ENCODE results near the gene ERI3.

GRCh38 chr1:44273560-44274350 is 81.3 kb downstream of the ERI3 start:
- TF ChIP-seq TAF1 (IDR thresholded peaks at IDR 0.05; ENCODE audit: low read depth) (no peak), EZH2 (IDR thresholded peaks at IDR 0.05; ENCODE audit: borderline replicate concordance, insufficient read depth, low read length, poor library complexity, severe bottlenecking) (no peak), SMC3 (conservative IDR thresholded peaks at IDR 0.05; ENCODE audit: poor library complexity) (no peak), EP300 (conservative IDR thresholded peaks at IDR 0.05; ENCODE audit: poor library complexity, severe bottlenecking) (no peak), POLR2AphosphoS5 (IDR thresholded peaks at IDR 0.05) (no peak), RAD21 (conservative IDR thresholded peaks at IDR 0.05) (no peak)
- TF ChIP-seq, protein P1, sequence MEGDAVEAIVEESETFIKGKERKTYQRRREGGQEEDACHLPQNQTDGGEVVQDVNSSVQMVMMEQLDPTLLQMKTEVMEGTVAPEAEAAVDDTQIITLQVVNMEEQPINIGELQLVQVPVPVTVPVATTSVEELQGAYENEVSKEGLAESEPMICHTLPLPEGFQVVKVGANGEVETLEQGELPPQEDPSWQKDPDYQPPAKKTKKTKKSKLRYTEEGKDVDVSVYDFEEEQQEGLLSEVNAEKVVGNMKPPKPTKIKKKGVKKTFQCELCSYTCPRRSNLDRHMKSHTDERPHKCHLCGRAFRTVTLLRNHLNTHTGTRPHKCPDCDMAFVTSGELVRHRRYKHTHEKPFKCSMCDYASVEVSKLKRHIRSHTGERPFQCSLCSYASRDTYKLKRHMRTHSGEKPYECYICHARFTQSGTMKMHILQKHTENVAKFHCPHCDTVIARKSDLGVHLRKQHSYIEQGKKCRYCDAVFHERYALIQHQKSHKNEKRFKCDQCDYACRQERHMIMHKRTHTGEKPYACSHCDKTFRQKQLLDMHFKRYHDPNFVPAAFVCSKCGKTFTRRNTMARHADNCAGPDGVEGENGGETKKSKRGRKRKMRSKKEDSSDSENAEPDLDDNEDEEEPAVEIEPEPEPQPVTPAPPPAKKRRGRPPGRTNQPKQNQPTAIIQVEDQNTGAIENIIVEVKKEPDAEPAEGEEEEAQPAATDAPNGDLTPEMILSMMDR (IDR thresholded peaks at IDR 0.05; ENCODE audit: poor library complexity, severe bottlenecking): no peak
